Smooth muscle cell (in vitro differentiated cells): Measurements from ENCODE around the gene PLRG1. TPM values are rescaled to one million over a fixed set of nuclear protein-coding genes. Genes with fewer than 3 reads are reported as not detected.

Experiments
- DNase-seq: peaks from one replicate; lab custom pipeline; 2025; ENCODE audit not compliant: unreplicated experiment; lab: John Stamatoyannopoulos, UW
- H2AFZ ChIP-seq: fragments of 200-600 bp; sonication (generic); 2 replicates; pipeline ENCODE4 v1.6.0; 2016; ENCODE audit warnings: antibody characterized with exemption, low read depth, mild to moderate bottlenecking
- H3F3A ChIP-seq: fragments of 200-600 bp; sonication (generic); 2 replicates; pipeline ENCODE4 v1.6.0; 2017; ENCODE audit warnings: antibody characterized with exemption, low read depth
- H3K27ac ChIP-seq: fragments of 200-600 bp; sonication (generic); 2 replicates; pipeline ENCODE4 v1.5.1; 2016; ENCODE audit warnings: low read depth, mild to moderate bottlenecking
- H3K27me3 ChIP-seq: fragments of 200-600 bp; sonication (generic); 2 replicates; pipeline ENCODE4 v1.6.1; 2016; ENCODE audit warnings: low read depth, mild to moderate bottlenecking
- H3K36me3 ChIP-seq: fragments of 200-600 bp; sonication (generic); 2 replicates; pipeline ENCODE4 v1.5.1; 2016; ENCODE audit warnings: low read depth
- H3K4me1 ChIP-seq: fragments of 200-600 bp; sonication (generic); 2 replicates; pipeline ENCODE4 v1.5.1; 2016; ENCODE audit warnings: low read depth
- H3K4me2 ChIP-seq: fragments of 200-600 bp; sonication (generic); 2 replicates; pipeline ENCODE4 v1.6.0; 2016; ENCODE audit warnings: mild to moderate bottlenecking
- H3K4me3 ChIP-seq: fragments of 200-600 bp; sonication (generic); 2 replicates; pipeline ENCODE4 v1.5.1; 2016; ENCODE audit warnings: mild to moderate bottlenecking
- H3K79me2 ChIP-seq: fragments of 200-600 bp; sonication (generic); 2 replicates; pipeline ENCODE4 v1.6.0; 2016; ENCODE audit warnings: low read depth, mild to moderate bottlenecking
- H3K9ac ChIP-seq: fragments of 200-600 bp; sonication (generic); 2 replicates; pipeline ENCODE4 v1.6.0; 2016; ENCODE audit warnings: low read depth
- H3K9me3 ChIP-seq: fragments of 200-600 bp; sonication (generic); replicated peaks from 2 replicates; pipeline ENCODE4 v1.5.1; 2016; ENCODE audit warnings: low read depth
- H4K20me1 ChIP-seq: fragments of 200-600 bp; sonication (generic); 2 replicates; pipeline ENCODE4 v1.6.0; 2016; ENCODE audit warnings: low read depth
- CTCF ChIP-seq: fragments of 200-600 bp; sonication (generic); IDR thresholded peaks from 2 replicates; pipeline ENCODE4 v1.5.1; 2017; ENCODE audit warnings: borderline replicate concordance, mild to moderate bottlenecking, antibody characterized with exemption; ENCODE audit not compliant: insufficient read depth, poor library complexity, severe bottlenecking
- WGBS: methylation state at CpG from one replicate; pipeline ENCODE4 v1.1.7; 2016; ENCODE audit warnings: low lambda C conversion rate; 5-methylcytosine and 5-hydroxymethylcytosine counted together
- polyA plus RNA-seq: library from polyadenylated mRNA; unstranded; fragments of >200 nt; fragmentation: Nextera tagmentation; extraction: Ambion mirVana; gene quantifications from 2 replicates; pipeline ENCODE4 v1.2.1, GENCODE V29; 2016
- total RNA-seq: library from RNA; depleted of rRNA; stranded (reverse); fragments of >200 nt; gene quantifications from 2 replicates; pipeline ENCODE4 v1.2.3, GENCODE V29; 2014

PLRG1 gene
- total and polyA plus RNA-seq, 2 experiments from 2014 or later = 66.2 to 88.1 TPM

- TF ChIP-seq CTCF = no peak
- no peaks in the 10 kb centered on the region for H3K36me3 ChIP-seq
- no peak overlapping the region for H3K4me2 ChIP-seq
- no peak overlapping the region for H3K4me3 ChIP-seq
- DNase-seq = no peak
- H3K27me3 ChIP-seq = no peaks in the 10 kb centered on the region
- H3K27ac ChIP-seq = no peak overlapping the region
- 75% methylated on average over 2 of the region's 2 CpGs for WGBS
- H3K4me1 ChIP-seq = no peaks in the 10 kb centered on the region
- H3F3A ChIP-seq = no peaks in the 10 kb centered on the region
- H3K79me2 ChIP-seq = no peaks in the 10 kb centered on the region
- H3K9me3 ChIP-seq = no peaks in the 10 kb centered on the region
- H4K20me1 ChIP-seq = no peaks in the 10 kb centered on the region
- no peak overlapping the region for H3K9ac ChIP-seq
- H2AFZ ChIP-seq = no peak overlapping the region
These were observed 38.7 kb downstream of the PLRG1 start for GRCh38 chr4:154511548-154511947.

DNA sequence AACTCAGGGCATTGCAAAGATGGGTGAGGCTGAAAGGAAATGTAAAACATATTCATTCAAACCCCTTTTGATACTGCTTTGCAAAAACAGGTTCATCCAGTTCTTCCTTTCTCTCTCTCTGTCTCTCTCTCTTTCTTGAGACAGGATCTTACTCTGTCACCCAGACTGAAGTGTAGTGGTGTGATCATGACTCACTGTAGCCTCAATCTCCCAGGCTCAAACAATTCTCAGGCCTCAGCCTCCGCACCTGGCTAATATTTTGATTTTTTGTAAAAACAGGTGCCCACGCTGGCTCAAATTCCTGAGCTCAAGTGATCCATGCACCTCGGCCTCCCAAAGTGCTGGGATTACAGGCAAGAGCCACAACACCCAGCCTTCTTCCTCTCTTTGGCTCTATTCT, 43.0 kb downstream of the PLRG1 start:
- Histone ChIP-seq H4K20me1 (no peaks in the 10 kb centered on the region), H2AFZ (no peak overlapping the region), H3K79me2 (no peaks in the 10 kb centered on the region), H3K27ac (peak overlapping the region; percentile 84), H3K27me3 (peaks cover 7% of the 10 kb centered on the region), H3K36me3 (no peaks in the 10 kb centered on the region), H3K4me3 (no peak overlapping the region), H3K4me2 (no peak overlapping the region), H3F3A (no peaks in the 10 kb centered on the region), H3K9ac (peak overlapping the region; percentile 31), H3K9me3 (no peaks in the 10 kb centered on the region), H3K4me1 (no peaks in the 10 kb centered on the region)
- DNase-seq = no peak
- WGBS = 56% methylated on average over 3 of the region's 3 CpGs
- TF ChIP-seq CTCF = no peak

DNA sequence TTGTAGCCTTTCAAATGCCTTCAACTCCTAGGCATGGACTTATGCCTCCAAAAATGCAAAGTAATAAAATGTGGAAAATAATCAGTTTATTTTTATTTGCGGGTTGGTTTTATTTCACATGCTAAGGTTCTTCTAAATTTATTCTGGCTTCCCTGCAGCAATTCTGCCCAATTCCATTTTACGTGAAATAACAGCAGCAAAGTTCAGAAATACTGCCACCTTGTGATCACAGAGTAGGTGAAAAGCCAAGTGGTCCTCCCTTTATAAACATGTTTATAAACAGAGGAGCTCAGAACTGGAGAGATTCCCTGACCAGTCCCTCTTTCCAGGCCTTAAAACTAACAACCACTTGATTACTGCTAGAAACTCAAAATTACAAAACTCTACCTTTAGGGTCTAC, 43.9 kb downstream of the PLRG1 start:
- no peaks in the 10 kb centered on the region for H3K9me3 ChIP-seq
- H4K20me1 ChIP-seq = no peaks in the 10 kb centered on the region
- no peaks in the 10 kb centered on the region for H3K4me1 ChIP-seq
- no peaks in the 10 kb centered on the region for H3K79me2 ChIP-seq
- H3K27me3 ChIP-seq = peaks cover 16% of the 10 kb centered on the region
- no peaks in the 10 kb centered on the region for H3K36me3 ChIP-seq
- no peak for DNase-seq
- no peak overlapping the region for H3K9ac ChIP-seq
- H2AFZ ChIP-seq = no peak overlapping the region
- H3K27ac ChIP-seq = peak overlapping the region; percentile 7
- WGBS = 13% methylated on average over 2 of the region's 2 CpGs
- H3K4me2 ChIP-seq = no peak overlapping the region
- H3K4me3 ChIP-seq = no peak overlapping the region
- peak; percentile 62 for TF ChIP-seq CTCF
- no peaks in the 10 kb centered on the region for H3F3A ChIP-seq

- no peaks in the 10 kb centered on the region for H3K9me3 ChIP-seq
- no peak for DNase-seq
- no peaks in the 10 kb centered on the region for H4K20me1 ChIP-seq
- no peaks in the 10 kb centered on the region for H3K79me2 ChIP-seq
- no peak overlapping the region for H2AFZ ChIP-seq
- H3K27ac ChIP-seq = no peak overlapping the region
- no peaks in the 10 kb centered on the region for H3K4me1 ChIP-seq
- peak; percentile 62 for TF ChIP-seq CTCF
- no peak overlapping the region for H3K9ac ChIP-seq
- H3K27me3 ChIP-seq = peaks cover 37% of the 10 kb centered on the region
- no peak overlapping the region for H3K4me3 ChIP-seq
- H3K36me3 ChIP-seq = no peaks in the 10 kb centered on the region
- H3F3A ChIP-seq = no peaks in the 10 kb centered on the region
- WGBS = 17% methylated on average over 1 of the region's 1 CpG
- H3K4me2 ChIP-seq = no peak overlapping the region
These were observed 46.6 kb downstream of the PLRG1 start for GRCh38 chr4:154503598-154503997.
